GM23338 (cell line): ENCODE measurements around the gene DAAM1. TPM values are rescaled to one million over a fixed set of nuclear protein-coding genes. Genes with fewer than 3 reads are reported as not detected.

ENCODE experiments used
- ATAC-seq: fragments of 200-7000 bp; cut with Tn5 transposase; 3 replicates; pipeline ENCODE4 v1.9.1; 2020
- DNase-seq: peaks from one replicate; pipeline ENCODE4 v3.0.0-alpha.2; 2015; ENCODE audit warnings: low spot score
- H2AFZ ChIP-seq: fragments of 200-600 bp; sonication (generic); 2 replicates; pipeline ENCODE4 v1.8.0; 2016; ENCODE audit warnings: antibody characterized with exemption, mild to moderate bottlenecking, moderate library complexity
- H3F3A ChIP-seq: fragments of 200-600 bp; sonication (generic); replicated peaks from 2 replicates; pipeline ENCODE4 v1.8.0; 2017; ENCODE audit warnings: antibody characterized with exemption, mixed run types, low read depth
- H3K27ac ChIP-seq: fragments of 200-600 bp; sonication (generic); 2 replicates; pipeline ENCODE4 v1.6.1; 2016; ENCODE audit warnings: low read depth
- H3K27me3 ChIP-seq: fragments of 200-600 bp; sonication (generic); 2 replicates; pipeline ENCODE4 v1.8.0; 2016; ENCODE audit warnings: mild to moderate bottlenecking, mixed run types, moderate library complexity; ENCODE audit not compliant: insufficient read depth
- H3K36me3 ChIP-seq: fragments of 200-600 bp; sonication (generic); 2 replicates; pipeline ENCODE4 v1.8.0; 2016; ENCODE audit warnings: mild to moderate bottlenecking; ENCODE audit not compliant: insufficient read depth
- H3K4me1 ChIP-seq: fragments of 200-600 bp; sonication (generic); 2 replicates; pipeline ENCODE4 v1.8.0; 2016; ENCODE audit warnings: mild to moderate bottlenecking, moderate library complexity; ENCODE audit not compliant: insufficient read depth
- H3K4me2 ChIP-seq: fragments of 200-600 bp; sonication (generic); 2 replicates; pipeline ENCODE4 v1.7.1; 2017; ENCODE audit warnings: mixed run types
- H3K4me3 ChIP-seq: fragments of 200-600 bp; sonication (generic); 2 replicates; pipeline ENCODE4 v1.6.1; 2016; ENCODE audit warnings: mixed run types
- H3K79me2 ChIP-seq: fragments of 200-600 bp; sonication (generic); replicated peaks from 2 replicates; pipeline ENCODE4 v1.8.0; 2017; ENCODE audit warnings: mild to moderate bottlenecking; ENCODE audit not compliant: insufficient read depth
- H3K9me2 ChIP-seq: fragments of 200-600 bp; sonication (generic); 2 replicates; pipeline ENCODE4 v1.8.0; 2017; ENCODE audit not compliant: insufficient read depth
- H4K20me1 ChIP-seq: fragments of 200-600 bp; sonication (generic); replicated peaks from 2 replicates; pipeline ENCODE4 v1.8.0; 2017; ENCODE audit warnings: mild to moderate bottlenecking; ENCODE audit not compliant: insufficient read depth
- H3K27ac Mint-ChIP-seq: 2 replicates; pipeline ENCODE4 v1.8.0; 2020; ENCODE audit warnings: inconsistent platforms, mild to moderate bottlenecking, moderate library complexity, mixed read lengths
- H3K27me3 Mint-ChIP-seq: 3 replicates; pipeline ENCODE4 v1.8.0; 2022; ENCODE audit warnings: low read depth, mild to moderate bottlenecking, moderate library complexity, mixed read lengths, inconsistent platforms; ENCODE audit not compliant: insufficient read depth, poor library complexity
- H3K36me3 Mint-ChIP-seq: 3 replicates; pipeline ENCODE4 v1.8.0; 2021; ENCODE audit warnings: low read depth, mild to moderate bottlenecking, inconsistent platforms, moderate library complexity, mixed read lengths
- H3K4me1 Mint-ChIP-seq: 3 replicates; pipeline ENCODE4 v1.8.0; 2020; ENCODE audit warnings: mild to moderate bottlenecking, inconsistent platforms, mixed read lengths
- H3K4me3 Mint-ChIP-seq: 3 replicates; pipeline ENCODE4 v1.8.0; 2021; ENCODE audit warnings: moderate library complexity, mild to moderate bottlenecking, inconsistent platforms, mixed read lengths
- H3K9me3 Mint-ChIP-seq: 3 replicates; pipeline ENCODE4 v1.8.0; 2020; ENCODE audit warnings: moderate library complexity, mild to moderate bottlenecking, inconsistent platforms, mixed read lengths
- CREB1 ChIP-seq: fragments of 250-450 bp; sonication (Bioruptor Pico); IDR thresholded peaks from 2 replicates; pipeline ENCODE4 v1.5.0; 2020; ENCODE audit warnings: low read depth, mild to moderate bottlenecking, moderate library complexity
- CTCF ChIP-seq, 2 experiments: fragments of 200-600 bp in 1 of 2; sonication (generic) in 1 of 2; conservative IDR thresholded peaks; 2 replicates each; pipeline versions ENCODE4 v1.5.1 to v1.6.1; 2016 to 2017; ENCODE audit warnings: antibody characterized with exemption in 2 of 2, low read depth in 2 of 2, mild to moderate bottlenecking in 2 of 2, moderate library complexity in 1 of 2
- EZH2 ChIP-seq: fragments of 200-600 bp; sonication (generic); IDR thresholded peaks from one replicate; pipeline ENCODE4 v1.8.0; 2017; ENCODE audit warnings: antibody characterized with exemption, mild to moderate bottlenecking, low read depth; ENCODE audit not compliant: unreplicated experiment
- EZH2phosphoT487 ChIP-seq: fragments of 200-600 bp; sonication (generic); IDR thresholded peaks from one replicate; pipeline ENCODE4 v1.8.1; 2018; ENCODE audit warnings: antibody characterized with exemption; ENCODE audit not compliant: unreplicated experiment
- JUNB ChIP-seq: IDR thresholded peaks from one replicate; pipeline ENCODE4 v1.6.1; 2016; ENCODE audit warnings: antibody characterized with exemption; ENCODE audit not compliant: unreplicated experiment
- NANOG ChIP-seq: IDR thresholded peaks from 2 replicates; pipeline ENCODE4 v1.6.1; 2016; ENCODE audit warnings: antibody characterized with exemption, borderline replicate concordance
- POLR2AphosphoS5 ChIP-seq: IDR thresholded peaks from 2 replicates; pipeline ENCODE4 v1.6.1; 2016; ENCODE audit warnings: antibody characterized with exemption, low read depth
- REST ChIP-seq: IDR thresholded peaks from one replicate; pipeline ENCODE4 v1.6.1; 2018; ENCODE audit warnings: antibody characterized with exemption; ENCODE audit not compliant: unreplicated experiment
- STAT1 ChIP-seq: IDR thresholded peaks from one replicate; pipeline ENCODE4 v1.6.1; 2016; ENCODE audit warnings: antibody characterized with exemption; ENCODE audit not compliant: unreplicated experiment
- ZNF114 ChIP-seq: fragments of 250-450 bp; sonication (Bioruptor Pico); IDR thresholded peaks from 2 replicates; pipeline ENCODE4 v1.5.0; 2020; ENCODE audit warnings: mild to moderate bottlenecking, moderate library complexity
- ZNF331 ChIP-seq: fragments of 250-450 bp; sonication (Bioruptor Pico); IDR thresholded peaks from 2 replicates; pipeline ENCODE4 v1.5.0; 2020; ENCODE audit warnings: low read depth, mild to moderate bottlenecking, moderate library complexity
- polyA plus RNA-seq: library from polyadenylated mRNA; unstranded; fragments of >200 nt; fragmentation: Nextera tagmentation; extraction: Ambion mirVana; gene quantifications from 2 replicates; pipeline ENCODE4 v1.2.1, GENCODE V29; 2016
- total RNA-seq: library from RNA; depleted of rRNA; stranded (reverse); fragments of >200 nt; shearing (Covaris generic); gene quantifications from 2 replicates; pipeline ENCODE4 v1.2.3, GENCODE V29; 2014
- TF ChIP-seq, protein P1 (sequence below): IDR thresholded peaks from 2 replicates; pipeline ENCODE4 v1.6.1; 2016; ENCODE audit warnings: antibody characterized with exemption
- TF ChIP-seq, protein P2 (sequence below): fragments of 250-450 bp; sonication (Bioruptor Pico); IDR thresholded peaks from 2 replicates; pipeline ENCODE4 v1.5.0; 2020; ENCODE audit warnings: mild to moderate bottlenecking, moderate library complexity

The DAAM1 gene
- total and polyA plus RNA-seq, 2 experiments from 2014 or later = 36.3 to 42.1 TPM

DNA sequence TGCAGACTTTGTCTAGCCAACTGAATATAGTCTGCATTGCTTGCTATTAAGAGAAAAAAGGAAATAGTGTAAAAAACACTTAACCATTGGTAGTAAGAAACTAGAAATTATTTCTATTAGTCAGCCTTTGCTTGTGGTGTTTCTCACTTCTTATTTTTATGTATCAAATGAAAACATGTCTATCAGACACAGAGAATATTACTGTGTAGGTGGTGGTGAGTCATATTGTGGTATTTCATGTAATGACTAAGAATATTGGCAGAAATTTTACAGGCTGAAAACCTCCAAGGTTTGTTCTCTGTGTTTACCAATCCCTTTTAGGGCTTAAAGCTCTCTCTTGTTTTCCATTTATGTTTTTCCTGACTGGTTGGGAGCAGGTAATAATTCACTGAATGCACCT lies 87.2 kb downstream of the DAAM1 start:
- Histone ChIP-seq H3K4me2 (no peak overlapping the region), H4K20me1 (no peaks in the 10 kb centered on the region), H3K79me2 (no peaks in the 10 kb centered on the region), H3K27ac (no peak overlapping the region), H3K27me3 (no peaks in the 10 kb centered on the region), H3K36me3 (no peaks in the 10 kb centered on the region), H3K4me3 (no peak overlapping the region), H3F3A (no peaks in the 10 kb centered on the region), H2AFZ (no peak overlapping the region), H3K4me1 (no peaks in the 10 kb centered on the region), H3K9me2 (no peaks in the 10 kb centered on the region)
- peaks cover 2% of the 10 kb centered on the region; the same call in 2 of the 3 replicates for H3K9me3 Mint-ChIP-seq
- peaks cover 3% of the 10 kb centered on the region; the same call in 1 of the 3 replicates for H3K36me3 Mint-ChIP-seq
- DNase-seq = no peak
- no peak overlapping the region for H3K4me3 Mint-ChIP-seq
- TF ChIP-seq REST = no peak
- no peak for TF ChIP-seq ZNF331 (CRISPR knock-in tag)
- TF ChIP-seq JUNB = no peak
- TF ChIP-seq CREB1 = no peak
- no peak for TF ChIP-seq ZNF114 (CRISPR knock-in tag)
- no peak for TF ChIP-seq EZH2
- no peak for TF ChIP-seq NANOG
- no peak for TF ChIP-seq STAT1
- TF ChIP-seq, protein P1, sequence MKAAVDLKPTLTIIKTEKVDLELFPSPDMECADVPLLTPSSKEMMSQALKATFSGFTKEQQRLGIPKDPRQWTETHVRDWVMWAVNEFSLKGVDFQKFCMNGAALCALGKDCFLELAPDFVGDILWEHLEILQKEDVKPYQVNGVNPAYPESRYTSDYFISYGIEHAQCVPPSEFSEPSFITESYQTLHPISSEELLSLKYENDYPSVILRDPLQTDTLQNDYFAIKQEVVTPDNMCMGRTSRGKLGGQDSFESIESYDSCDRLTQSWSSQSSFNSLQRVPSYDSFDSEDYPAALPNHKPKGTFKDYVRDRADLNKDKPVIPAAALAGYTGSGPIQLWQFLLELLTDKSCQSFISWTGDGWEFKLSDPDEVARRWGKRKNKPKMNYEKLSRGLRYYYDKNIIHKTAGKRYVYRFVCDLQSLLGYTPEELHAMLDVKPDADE = no peak
- TF ChIP-seq POLR2AphosphoS5 = no peak
- TF ChIP-seq, protein P2, sequence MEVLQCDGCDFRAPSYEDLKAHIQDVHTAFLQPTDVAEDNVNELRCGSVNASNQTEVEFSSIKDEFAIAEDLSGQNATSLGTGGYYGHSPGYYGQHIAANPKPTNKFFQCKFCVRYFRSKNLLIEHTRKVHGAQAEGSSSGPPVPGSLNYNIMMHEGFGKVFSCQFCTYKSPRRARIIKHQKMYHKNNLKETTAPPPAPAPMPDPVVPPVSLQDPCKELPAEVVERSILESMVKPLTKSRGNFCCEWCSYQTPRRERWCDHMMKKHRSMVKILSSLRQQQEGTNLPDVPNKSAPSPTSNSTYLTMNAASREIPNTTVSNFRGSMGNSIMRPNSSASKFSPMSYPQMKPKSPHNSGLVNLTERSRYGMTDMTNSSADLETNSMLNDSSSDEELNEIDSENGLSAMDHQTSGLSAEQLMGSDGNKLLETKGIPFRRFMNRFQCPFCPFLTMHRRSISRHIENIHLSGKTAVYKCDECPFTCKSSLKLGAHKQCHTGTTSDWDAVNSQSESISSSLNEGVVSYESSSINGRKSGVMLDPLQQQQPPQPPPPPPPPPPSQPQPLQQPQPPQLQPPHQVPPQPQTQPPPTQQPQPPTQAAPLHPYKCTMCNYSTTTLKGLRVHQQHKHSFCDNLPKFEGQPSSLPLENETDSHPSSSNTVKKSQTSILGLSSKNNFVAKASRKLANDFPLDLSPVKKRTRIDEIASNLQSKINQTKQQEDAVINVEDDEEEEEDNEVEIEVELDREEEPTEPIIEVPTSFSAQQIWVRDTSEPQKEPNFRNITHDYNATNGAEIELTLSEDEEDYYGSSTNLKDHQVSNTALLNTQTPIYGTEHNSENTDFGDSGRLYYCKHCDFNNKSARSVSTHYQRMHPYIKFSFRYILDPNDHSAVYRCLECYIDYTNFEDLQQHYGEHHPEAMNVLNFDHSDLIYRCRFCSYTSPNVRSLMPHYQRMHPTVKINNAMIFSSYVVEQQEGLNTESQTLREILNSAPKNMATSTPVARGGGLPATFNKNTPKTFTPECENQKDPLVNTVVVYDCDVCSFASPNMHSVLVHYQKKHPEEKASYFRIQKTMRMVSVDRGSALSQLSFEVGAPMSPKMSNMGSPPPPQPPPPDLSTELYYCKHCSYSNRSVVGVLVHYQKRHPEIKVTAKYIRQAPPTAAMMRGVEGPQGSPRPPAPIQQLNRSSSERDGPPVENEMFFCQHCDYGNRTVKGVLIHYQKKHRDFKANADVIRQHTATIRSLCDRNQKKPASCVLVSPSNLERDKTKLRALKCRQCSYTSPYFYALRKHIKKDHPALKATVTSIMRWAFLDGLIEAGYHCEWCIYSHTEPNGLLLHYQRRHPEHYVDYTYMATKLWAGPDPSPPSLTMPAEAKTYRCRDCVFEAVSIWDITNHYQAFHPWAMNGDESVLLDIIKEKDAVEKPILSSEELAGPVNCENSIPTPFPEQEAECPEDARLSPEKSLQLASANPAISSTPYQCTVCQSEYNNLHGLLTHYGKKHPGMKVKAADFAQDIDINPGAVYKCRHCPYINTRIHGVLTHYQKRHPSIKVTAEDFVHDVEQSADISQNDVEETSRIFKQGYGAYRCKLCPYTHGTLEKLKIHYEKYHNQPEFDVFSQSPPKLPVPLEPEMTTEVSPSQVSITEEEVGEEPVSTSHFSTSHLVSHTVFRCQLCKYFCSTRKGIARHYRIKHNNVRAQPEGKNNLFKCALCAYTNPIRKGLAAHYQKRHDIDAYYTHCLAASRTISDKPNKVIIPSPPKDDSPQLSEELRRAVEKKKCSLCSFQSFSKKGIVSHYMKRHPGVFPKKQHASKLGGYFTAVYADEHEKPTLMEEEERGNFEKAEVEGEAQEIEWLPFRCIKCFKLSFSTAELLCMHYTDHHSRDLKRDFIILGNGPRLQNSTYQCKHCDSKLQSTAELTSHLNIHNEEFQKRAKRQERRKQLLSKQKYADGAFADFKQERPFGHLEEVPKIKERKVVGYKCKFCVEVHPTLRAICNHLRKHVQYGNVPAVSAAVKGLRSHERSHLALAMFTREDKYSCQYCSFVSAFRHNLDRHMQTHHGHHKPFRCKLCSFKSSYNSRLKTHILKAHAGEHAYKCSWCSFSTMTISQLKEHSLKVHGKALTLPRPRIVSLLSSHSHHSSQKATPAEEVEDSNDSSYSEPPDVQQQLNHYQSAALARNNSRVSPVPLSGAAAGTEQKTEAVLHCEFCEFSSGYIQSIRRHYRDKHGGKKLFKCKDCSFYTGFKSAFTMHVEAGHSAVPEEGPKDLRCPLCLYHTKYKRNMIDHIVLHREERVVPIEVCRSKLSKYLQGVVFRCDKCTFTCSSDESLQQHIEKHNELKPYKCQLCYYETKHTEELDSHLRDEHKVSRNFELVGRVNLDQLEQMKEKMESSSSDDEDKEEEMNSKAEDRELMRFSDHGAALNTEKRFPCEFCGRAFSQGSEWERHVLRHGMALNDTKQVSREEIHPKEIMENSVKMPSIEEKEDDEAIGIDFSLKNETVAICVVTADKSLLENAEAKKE = no peak
- no peak for TF ChIP-seq CTCF (conservative IDR thresholded peaks at IDR 0.05; ENCODE audit: low read depth in 2 of 2)
- no peak for TF ChIP-seq EZH2phosphoT487
- no peak for ATAC-seq
- H3K4me1 Mint-ChIP-seq = peaks cover 10% of the 10 kb centered on the region; the same call in 2 of the 3 replicates
- H3K27ac Mint-ChIP-seq = no peak overlapping the region
- H3K27me3 Mint-ChIP-seq = peaks cover 2% of the 10 kb centered on the region
